ENCODE measurements around the gene ARL8A. TPM values are rescaled to one million over a fixed set of nuclear protein-coding genes. Genes with fewer than 3 reads are reported as not detected.
A peak's percentile ranks its signal among the peaks of the same experiment; 100 is the strongest.

ARL8A gene
- total RNA-seq, 1 donor = 16.9 TPM

DNA sequence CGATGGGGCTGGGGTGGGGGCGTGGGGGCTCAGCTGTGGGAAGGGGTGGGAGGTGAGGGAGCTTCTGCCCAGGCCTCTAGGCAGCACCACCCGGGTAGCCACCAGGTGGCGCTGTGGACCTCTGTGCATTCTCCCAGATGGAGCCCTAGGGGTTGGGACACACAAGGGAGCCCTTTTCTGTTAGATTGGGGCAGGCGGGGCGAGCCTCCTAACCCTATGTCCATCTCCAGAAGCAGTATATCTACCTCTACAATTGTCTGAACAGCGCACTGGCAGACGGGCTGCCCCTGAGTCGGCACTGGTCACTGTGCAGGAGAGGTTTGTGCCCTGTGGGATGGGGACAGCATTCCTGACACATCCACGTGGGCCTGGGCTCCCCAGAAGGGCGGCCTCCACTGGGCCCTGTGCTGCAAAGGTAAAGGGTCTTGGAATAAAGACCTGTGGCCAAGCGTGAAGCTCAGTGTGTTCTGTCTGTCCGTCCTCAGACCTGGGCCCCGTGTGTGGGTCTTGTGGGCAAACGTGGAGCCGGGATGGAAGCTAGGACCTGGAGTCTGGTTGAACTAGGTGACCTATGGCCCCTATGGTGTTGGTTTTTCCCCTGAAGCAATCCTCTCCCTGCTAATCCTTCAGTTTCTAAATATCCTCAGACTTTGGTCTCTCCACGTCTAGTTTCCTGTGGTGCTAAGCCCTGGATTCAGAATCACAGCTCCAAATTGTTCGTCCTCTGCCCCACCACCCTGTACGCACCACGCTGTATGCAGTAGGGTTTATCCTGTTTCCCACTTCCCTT lies 44.7 kb upstream of the ARL8A start:
- TF ChIP-seq, protein P1, sequence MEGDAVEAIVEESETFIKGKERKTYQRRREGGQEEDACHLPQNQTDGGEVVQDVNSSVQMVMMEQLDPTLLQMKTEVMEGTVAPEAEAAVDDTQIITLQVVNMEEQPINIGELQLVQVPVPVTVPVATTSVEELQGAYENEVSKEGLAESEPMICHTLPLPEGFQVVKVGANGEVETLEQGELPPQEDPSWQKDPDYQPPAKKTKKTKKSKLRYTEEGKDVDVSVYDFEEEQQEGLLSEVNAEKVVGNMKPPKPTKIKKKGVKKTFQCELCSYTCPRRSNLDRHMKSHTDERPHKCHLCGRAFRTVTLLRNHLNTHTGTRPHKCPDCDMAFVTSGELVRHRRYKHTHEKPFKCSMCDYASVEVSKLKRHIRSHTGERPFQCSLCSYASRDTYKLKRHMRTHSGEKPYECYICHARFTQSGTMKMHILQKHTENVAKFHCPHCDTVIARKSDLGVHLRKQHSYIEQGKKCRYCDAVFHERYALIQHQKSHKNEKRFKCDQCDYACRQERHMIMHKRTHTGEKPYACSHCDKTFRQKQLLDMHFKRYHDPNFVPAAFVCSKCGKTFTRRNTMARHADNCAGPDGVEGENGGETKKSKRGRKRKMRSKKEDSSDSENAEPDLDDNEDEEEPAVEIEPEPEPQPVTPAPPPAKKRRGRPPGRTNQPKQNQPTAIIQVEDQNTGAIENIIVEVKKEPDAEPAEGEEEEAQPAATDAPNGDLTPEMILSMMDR (IDR thresholded peaks at IDR 0.05; ENCODE audit: insufficient read depth, low read length) = peak; percentile 76
- no peak overlapping the region for H3K4me3 ChIP-seq (ENCODE audit: low read depth, low read length)
- peak; percentile 63 for DNase-seq (ENCODE audit: low read depth)

GRCh38 chr1:202187697-202188407 lies 43.3 kb upstream of the ARL8A start:
- H3K4me3 ChIP-seq (ENCODE audit: low read depth, low read length) = no peak overlapping the region
- DNase-seq (ENCODE audit: low read depth) = no peak
- TF ChIP-seq, protein P1 (IDR thresholded peaks at IDR 0.05; ENCODE audit: insufficient read depth, low read length) = no peak

- TF ChIP-seq, protein P1 (IDR thresholded peaks at IDR 0.05; ENCODE audit: insufficient read depth, low read length) = no peak
- no peak for DNase-seq (ENCODE audit: low read depth)
- no peak overlapping the region for H3K4me3 ChIP-seq (ENCODE audit: low read depth, low read length)
These were observed 42.6 kb upstream of the ARL8A start for GRCh38 chr1:202187041-202187671.

- DNase-seq (ENCODE audit: low read depth) = no peak
- TF ChIP-seq, protein P1 (IDR thresholded peaks at IDR 0.05; ENCODE audit: insufficient read depth, low read length) = no peak
- H3K4me3 ChIP-seq (ENCODE audit: low read depth, low read length) = no peak overlapping the region
These were observed 41.8 kb upstream of the ARL8A start for GRCh38 chr1:202186327-202186726.

DNA sequence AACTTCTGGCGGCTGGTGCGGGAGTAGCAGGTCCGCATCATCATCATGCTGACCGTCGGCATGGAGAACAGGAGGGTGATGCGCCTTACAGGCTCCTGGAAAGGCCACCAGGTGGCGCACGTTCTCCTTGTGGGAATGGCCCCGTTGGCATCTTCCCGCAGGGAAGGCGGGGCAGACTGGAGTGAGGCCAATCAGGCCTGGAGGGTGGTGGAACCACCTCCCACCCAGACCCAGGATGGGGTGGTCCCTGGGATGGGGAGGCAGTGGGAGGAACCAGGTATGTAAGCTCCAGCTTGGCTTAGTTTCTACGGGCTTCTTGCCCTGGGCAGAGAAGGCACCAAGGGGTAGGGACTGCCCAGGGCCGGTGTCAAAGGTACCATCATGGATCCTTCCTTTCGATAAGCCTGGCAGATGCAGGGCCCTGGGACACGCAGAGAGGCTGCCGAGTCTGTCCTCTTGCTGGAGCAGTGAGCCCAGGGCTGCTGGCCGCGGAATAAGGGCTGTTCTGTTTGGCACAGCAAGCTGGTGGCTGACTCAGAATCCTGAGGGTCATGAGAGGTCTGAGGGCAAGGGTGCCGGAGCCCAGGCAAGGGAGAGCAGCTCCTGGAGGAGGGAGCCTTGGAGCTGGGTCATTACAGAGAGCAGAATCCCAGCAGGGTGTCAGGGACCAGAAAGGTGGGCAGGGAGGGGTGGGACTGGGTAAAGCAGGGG lies 40.4 kb upstream of the ARL8A start:
- peak; percentile 80 for DNase-seq (ENCODE audit: low read depth)
- TF ChIP-seq, protein P1 (IDR thresholded peaks at IDR 0.05; ENCODE audit: insufficient read depth, low read length) = peak; percentile 92
- no peak overlapping the region for H3K4me3 ChIP-seq (ENCODE audit: low read depth, low read length)

Data from fibroblast of the aortic adventitia (primary cell).